Hepatocyte (in vitro differentiated cells): ENCODE measurements around the gene CELSR1.

ENCODE experiments used
- EZH2phosphoT487 ChIP-seq: fragments of 200-600 bp; sonication (generic); IDR thresholded peaks from one replicate; pipeline ENCODE4 v1.6.1; 2018; ENCODE audit warnings: antibody characterized with exemption, mild to moderate bottlenecking, low read depth, moderate library complexity; ENCODE audit not compliant: unreplicated experiment, severe bottlenecking
- TF ChIP-seq, protein P1 (sequence below): fragments of 200-600 bp; sonication (generic); IDR thresholded peaks from 2 replicates; pipeline ENCODE4 v1.5.1; 2016; ENCODE audit warnings: antibody characterized with exemption, mild to moderate bottlenecking; ENCODE audit not compliant: poor library complexity

DNA sequence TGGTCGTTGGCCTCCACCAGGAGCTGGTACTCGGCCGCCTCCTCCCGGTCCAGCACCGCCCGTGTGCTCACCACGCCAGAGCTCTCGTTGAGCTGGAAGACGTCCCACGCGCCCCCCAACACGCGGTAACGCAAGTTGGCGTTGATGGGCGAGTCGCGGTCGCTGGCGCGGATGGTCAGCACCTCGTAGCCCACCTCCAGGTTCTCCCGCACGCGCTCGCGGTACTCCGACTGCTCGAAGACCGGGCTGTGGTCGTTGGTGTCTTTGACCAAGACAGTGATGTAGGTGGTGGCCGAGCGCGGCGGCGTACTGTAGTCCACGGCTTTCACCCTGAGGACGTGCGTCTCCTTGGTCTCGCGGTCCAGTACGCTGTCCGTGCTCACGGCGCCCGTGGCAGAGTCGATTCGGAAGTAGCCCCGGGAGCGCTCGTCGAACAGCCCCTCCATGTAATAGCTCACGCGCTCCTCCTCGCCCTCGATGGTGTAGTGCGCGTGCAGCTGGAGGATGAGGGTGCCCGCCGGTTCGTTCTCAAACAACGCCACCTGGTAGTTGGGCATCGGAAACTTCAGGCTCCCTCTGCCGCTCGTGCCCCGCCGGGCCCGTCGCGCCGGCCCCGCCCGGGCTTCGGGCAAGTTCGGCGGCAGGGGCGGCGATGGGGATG is 1.4 kb downstream of the CELSR1 start:
- TF ChIP-seq EZH2phosphoT487, result no peak
- TF ChIP-seq, protein P1, sequence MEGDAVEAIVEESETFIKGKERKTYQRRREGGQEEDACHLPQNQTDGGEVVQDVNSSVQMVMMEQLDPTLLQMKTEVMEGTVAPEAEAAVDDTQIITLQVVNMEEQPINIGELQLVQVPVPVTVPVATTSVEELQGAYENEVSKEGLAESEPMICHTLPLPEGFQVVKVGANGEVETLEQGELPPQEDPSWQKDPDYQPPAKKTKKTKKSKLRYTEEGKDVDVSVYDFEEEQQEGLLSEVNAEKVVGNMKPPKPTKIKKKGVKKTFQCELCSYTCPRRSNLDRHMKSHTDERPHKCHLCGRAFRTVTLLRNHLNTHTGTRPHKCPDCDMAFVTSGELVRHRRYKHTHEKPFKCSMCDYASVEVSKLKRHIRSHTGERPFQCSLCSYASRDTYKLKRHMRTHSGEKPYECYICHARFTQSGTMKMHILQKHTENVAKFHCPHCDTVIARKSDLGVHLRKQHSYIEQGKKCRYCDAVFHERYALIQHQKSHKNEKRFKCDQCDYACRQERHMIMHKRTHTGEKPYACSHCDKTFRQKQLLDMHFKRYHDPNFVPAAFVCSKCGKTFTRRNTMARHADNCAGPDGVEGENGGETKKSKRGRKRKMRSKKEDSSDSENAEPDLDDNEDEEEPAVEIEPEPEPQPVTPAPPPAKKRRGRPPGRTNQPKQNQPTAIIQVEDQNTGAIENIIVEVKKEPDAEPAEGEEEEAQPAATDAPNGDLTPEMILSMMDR, result no peak
